PC-9 (cell line): Measurements from ENCODE around the gene B3GNT7.

Experiments
- EZH2 ChIP-seq: fragments of 200-600 bp; sonication (generic); IDR thresholded peaks from 2 replicates; pipeline ENCODE4 v1.8.0; 2017; ENCODE audit warnings: antibody characterized with exemption, low read depth
- TF ChIP-seq, protein P1 (sequence below): fragments of 200-600 bp; sonication (generic); conservative IDR thresholded peaks from 2 replicates; pipeline ENCODE4 v1.6.1; 2017; ENCODE audit warnings: mixed run types, antibody characterized with exemption, mild to moderate bottlenecking, moderate library complexity

DNA sequence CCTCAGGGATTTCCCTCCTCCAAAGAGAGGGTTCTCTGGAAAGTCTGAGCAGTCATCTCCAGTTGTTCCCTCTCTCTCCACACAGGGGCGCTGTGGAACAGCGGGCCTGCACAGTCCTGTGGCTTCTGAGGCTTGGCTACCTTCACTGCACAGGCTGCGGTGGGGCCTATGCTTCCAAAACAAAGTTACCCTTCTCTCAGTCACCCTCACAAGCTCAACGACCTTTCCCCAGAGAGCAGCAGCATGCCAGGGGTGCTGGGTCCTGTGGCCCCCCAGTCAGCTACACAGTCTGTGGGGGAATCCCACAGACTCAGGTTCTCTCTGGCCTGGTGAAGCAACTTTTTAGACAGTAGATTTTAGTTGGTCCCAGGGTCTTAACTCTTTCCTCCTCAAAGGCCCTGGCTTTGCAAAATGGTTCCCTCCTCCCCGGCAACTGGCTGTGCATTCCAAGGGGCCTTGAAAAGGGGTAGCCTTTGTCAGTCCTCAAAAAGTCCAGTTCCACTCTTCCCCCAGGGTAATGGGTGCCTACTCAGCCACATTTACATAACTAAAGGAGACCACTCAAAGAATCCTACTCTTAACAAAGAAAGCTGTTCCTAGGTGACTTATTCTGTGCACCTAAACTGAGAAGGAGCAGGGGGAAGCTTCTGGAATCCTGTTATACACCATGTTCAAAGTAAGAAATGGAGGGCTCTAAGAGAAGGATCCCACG, 14.9 kb downstream of the B3GNT7 start:
- TF ChIP-seq, protein P1, sequence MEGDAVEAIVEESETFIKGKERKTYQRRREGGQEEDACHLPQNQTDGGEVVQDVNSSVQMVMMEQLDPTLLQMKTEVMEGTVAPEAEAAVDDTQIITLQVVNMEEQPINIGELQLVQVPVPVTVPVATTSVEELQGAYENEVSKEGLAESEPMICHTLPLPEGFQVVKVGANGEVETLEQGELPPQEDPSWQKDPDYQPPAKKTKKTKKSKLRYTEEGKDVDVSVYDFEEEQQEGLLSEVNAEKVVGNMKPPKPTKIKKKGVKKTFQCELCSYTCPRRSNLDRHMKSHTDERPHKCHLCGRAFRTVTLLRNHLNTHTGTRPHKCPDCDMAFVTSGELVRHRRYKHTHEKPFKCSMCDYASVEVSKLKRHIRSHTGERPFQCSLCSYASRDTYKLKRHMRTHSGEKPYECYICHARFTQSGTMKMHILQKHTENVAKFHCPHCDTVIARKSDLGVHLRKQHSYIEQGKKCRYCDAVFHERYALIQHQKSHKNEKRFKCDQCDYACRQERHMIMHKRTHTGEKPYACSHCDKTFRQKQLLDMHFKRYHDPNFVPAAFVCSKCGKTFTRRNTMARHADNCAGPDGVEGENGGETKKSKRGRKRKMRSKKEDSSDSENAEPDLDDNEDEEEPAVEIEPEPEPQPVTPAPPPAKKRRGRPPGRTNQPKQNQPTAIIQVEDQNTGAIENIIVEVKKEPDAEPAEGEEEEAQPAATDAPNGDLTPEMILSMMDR, result peak; percentile 54
- TF ChIP-seq EZH2, result no peak
